Activated CD8-positive, alpha-beta memory T cell treated with anti-CD3 and anti-CD28 coated beads for 36 hours (primary cell): ENCODE measurements around the gene B4GALT1. TPM values are rescaled to one million over a fixed set of nuclear protein-coding genes. Genes with fewer than 3 reads are reported as not detected.
"Not testable (repeated sequence)": the region's sequence is repeated elsewhere in the genome, so short reads cannot be mapped to it uniquely, and the experiment has no call there.

Source experiments
- CTCF ChIA-PET: fragments of 350-600 bp; sonication (Branson Sonifier 250); formaldehyde crosslinking; loops from one replicate; lab custom pipeline; 2021; ENCODE audit warnings: antibody characterized with exemption; lab: Charles Lee
- POLR2A ChIA-PET: fragments of 350-600 bp; sonication (Branson Sonifier 250); formaldehyde crosslinking; loops from one replicate; lab custom pipeline; 2021; ENCODE audit warnings: antibody characterized with exemption; lab: Charles Lee
- total RNA-seq, 2 experiments: library from RNA; stranded (reverse); gene quantifications; one replicate each; pipeline ENCODE4 v1.2.3, GENCODE V29; 2021

The B4GALT1 gene
- total RNA-seq, 2 experiments from 2014 or later: 38.3 to 38.6 TPM

DNA sequence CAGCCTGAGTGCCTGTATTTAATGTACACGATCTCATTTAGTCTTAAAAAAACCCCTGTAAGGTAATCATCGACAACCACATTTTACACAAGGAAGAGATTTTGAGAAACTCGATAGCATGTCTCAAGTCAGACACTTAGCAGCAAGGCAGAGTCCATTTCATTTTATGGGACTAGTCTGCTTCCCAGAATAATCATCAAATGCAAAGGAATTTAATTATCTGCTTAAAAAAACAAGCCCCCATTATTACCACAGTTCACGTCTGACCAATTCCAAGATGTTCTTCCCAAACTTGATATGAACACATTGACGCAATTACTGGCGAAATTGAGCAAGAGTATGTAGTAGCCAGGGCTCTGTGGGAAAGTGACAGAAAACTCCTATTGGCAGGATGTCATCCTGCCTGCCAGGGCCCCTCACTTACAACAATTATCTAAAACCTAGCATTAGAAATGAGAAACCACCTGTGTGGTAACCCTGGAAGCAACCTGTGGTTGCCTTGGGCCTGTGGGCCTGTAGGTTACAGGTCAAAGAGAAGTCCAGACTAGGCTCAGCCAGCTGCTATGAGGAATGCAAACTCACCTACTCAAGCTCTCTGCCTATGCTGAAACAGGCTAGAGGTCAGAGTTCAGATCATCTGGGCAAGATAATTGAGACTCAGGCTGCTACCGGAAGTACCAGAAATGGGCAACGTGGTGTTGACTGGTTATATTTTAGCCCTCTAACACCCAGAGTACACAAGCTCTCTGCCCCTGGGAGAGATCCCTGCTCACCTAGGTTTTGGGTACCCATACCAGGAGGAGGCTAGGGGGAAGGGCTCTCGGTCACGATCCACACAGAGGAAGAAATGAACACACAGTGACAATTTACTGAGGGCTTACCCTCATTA is 1.6 kb downstream of the B4GALT1 start:
- CTCF ChIA-PET: interaction anchor here (0.7 kb wide), 1 partner anchor 43 kb away, joined by 3 read pairs; no protein-coding TSS in a partner anchor
- POLR2A ChIA-PET: interaction anchor here (0.7 kb wide), 1 partner anchor 72 kb away, joined by 10 read pairs; no protein-coding TSS in a partner anchor

DNA sequence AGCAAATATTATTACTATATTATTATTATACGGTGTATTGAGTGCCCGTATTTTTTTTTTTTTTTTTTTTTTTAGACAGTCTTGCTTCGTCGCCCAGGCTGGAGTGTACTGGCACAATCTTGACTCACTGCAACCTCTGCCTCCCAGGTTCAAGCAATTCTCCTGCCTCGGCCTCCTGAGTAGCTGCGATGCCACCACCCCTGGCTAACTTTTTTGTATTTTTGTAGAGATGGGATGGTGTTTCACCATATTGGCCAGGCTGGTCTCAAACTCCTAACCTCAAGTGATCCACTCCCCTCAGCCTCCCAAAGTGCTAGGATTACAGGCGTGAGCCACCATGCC is 2.2 kb downstream of the B4GALT1 start:
- ChIA-PET CTCF (interaction anchor here (0.7 kb wide), 1 partner anchor 42 kb away, joined by 3 read pairs; no protein-coding TSS in a partner anchor), POLR2A (interaction anchor here (0.7 kb wide), 1 partner anchor 71 kb away, joined by 10 read pairs; no protein-coding TSS in a partner anchor)

DNA sequence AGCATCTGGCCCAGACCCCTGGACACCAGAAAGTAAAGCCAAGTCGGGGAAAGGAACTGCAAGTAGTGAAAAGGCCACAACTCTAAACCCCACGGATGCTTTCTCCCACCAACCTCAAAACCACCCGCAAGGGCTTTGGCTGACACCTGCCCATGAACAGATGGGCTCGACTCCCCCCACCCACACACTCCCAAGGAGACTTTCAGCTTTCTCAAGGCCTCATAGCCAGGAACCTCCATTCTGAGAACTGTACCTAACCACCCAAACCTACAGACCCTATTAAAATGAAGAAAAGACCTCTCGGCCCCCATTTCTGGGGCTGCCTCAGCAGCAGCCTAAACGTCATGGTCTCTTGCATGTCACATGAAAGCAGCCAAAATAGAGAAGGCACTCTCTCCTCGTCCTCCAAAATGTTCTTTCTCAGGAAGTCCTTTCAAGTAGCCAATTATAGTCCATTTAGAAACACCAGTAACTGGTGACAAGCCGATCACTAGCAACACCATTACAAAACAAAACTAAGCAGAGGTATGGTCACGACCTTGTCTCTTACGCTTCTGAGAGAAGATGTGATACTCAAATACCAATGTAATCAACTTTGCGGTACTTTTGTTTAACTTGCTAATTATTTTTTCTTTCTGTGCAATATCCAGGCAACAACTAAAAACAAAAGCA is 2.9 kb downstream of the B4GALT1 start:
- ChIA-PET CTCF (no interaction called here), POLR2A (no interaction called here)

DNA sequence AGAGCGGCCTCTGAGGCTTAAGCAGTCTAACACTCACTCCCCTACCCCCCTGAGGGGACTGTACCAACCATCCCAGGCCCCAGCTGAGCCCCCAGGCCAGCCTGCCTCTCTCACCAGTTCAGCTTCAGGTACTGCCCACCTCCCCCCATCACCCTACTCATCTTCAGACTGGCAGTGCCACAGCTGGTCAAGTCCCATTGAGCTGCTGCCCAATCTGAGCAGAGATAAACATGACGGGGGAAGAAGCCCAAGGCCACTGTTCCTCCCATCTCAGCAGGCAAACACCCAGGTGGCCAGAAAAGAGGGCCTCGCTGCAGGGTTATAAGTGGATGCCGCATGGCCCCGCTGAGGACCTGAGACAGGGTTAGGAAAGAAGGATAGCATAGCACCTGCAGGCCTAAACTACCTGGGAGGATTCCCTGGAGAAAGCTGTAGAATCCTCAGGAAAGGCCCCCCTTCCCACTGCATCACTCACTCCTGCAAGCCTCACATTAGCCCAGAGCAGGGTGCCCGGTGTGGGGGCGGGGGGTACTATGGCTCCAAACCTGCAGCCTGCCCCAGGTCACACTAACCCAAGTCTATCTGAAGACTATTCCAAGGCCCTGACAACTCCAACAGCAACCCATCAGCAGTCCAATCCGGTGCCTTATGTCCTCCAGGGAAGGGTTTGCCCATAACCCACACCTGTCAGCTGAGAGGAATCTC is 3.6 kb downstream of the B4GALT1 start:
- ChIA-PET CTCF (interaction anchor here (0.6 kb wide), 1 partner anchor 35 kb away, joined by 6 read pairs; no protein-coding TSS in a partner anchor), POLR2A (no interaction called here)

DNA sequence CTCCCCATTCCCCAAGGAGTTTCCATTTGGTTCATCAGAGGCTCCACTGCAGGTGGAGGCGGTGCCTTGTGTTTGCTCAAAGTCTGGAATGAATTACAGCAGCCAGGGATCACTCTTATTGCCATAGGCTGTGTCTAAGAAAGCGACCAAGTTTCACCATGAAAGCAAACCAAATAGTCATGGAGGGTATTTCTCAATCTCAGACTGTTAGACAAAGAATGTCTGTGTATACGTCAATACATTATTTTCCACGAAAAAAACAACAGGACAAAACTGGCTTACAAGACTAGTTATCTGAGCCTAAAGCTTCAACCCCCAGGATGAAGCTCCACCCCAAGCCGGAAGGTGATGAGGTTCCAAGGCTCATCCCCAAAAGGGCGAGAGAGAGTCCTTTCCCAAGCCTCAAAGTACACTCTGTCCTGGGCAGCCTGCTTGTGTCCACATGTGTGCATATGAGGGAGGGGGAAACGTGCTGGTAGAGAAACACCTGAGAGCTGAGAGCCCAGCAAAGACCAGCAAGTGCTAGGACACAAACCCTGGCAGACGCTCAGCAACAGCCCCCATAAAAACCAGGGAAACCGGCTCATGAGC is 4.3 kb downstream of the B4GALT1 start:
- ChIA-PET POLR2A (no interaction called here), CTCF (interaction anchor here (0.6 to 2.0 kb wide), 3 partner anchors 30 to 63 kb away, joined by 3 to 6 read pairs (median 4); no protein-coding TSS in a partner anchor)

DNA sequence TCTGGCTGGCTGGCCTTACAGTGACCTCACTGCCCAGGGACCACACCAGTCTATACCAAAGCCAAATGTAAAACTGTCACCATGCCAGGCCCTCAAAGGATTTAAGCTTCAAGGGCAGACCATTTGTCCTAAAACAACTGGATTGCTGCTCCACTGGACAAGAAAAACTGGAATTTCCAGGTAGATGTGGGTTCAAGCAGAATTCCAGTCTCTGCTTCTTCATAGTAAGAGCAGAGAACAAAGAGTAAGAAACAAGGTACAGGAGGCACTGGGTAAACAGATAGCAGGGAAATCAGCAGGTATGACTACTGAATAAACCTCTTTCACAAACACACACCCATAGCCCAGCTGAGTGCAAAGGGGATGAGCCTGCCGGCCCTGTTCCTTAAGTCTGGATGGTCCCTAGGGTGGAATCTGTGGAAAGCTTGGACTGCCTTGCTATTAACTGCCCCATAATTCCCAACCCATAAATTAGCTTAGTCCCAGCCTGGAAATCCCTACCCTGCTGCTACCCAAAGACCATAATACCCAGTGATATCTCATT is 5.5 kb downstream of the B4GALT1 start:
- CTCF ChIA-PET: interaction anchor here (0.7 to 2.0 kb wide), 4 partner anchors 29 to 129 kb away, joined by 3 to 4 read pairs (median 3); partner anchors contain the start of gene NFX1
- POLR2A ChIA-PET: interaction anchor here (0.9 kb wide), 1 partner anchor 18 kb away, joined by 4 read pairs; no protein-coding TSS in a partner anchor

DNA sequence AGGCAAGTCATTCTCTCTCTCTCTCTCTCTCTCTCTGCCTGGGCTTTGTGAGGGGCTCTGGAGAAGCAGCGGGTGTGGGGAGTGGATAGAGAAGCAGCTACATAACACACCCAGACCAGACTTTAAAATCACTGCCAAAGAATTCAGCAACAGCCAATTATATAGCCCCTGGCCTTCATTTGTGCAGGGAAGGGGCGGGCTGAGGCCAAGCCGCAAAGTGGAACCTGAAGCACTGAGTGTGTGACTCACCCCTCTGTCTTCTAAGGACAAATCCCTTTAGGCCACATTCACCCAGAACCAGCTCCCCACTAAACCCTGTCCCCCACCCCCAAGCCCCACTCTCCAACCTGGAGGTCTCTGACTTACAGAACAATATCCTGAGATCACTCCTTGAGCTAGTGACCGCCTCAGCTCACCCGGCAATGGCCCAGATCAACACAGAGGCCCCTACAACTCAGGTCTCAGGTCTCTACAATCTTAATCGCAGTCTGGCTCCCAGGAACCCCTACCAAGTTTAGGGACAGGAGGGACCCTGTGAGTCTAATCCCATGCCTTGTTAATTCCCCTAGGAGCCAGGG is 6.0 kb downstream of the B4GALT1 start:
- CTCF ChIA-PET: interaction anchor here (1.0 to 2.0 kb wide), 4 partner anchors 29 to 129 kb away, joined by 3 to 4 read pairs (median 3); partner anchors contain the start of gene NFX1
- POLR2A ChIA-PET: interaction anchor here (0.6 to 0.9 kb wide), 2 partner anchors 17 to 110 kb away, joined by 3 to 4 read pairs; no protein-coding TSS in a partner anchor

DNA sequence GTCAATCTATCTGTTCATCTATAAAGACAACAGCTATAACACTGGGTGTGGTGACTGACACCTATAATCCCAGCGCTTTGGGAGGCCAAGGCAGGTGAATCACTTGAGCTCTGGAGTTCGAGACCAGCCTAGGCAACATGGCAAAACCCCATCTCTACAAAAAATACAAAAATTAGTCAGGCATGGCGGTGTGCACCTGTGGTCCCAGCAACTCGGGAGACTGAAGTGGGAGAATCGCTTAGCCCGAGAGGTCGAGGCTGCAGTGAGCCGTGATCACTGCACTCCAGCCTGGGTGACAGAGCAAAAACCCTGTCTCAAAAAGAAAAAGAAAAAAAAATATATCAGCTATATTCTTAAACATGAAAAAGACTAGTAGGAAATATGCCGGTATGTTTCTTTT is 6.7 kb downstream of the B4GALT1 start:
- CTCF ChIA-PET: interaction anchor here (1.1 to 1.2 kb wide), 2 partner anchors 65 to 76 kb away, joined by 3 read pairs; no protein-coding TSS in a partner anchor
- POLR2A ChIA-PET: not testable (repeated sequence)

DNA sequence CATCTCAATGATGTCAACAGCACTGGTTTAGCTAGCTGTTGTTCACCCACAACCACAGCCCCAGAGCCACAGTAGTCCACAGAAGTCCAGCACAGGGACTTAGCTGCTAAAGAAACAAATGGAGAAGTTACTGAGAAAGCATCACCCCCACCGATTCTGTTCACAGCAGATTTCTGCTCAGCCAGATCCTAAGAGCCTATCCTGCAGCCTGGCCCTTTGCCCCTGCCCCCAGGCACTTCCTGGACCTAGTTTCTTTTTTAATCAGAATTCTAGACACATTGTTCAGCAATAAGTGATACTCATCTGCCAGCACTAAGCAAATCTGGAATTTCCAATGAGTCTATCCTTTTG is 7.4 kb downstream of the B4GALT1 start:
- POLR2A ChIA-PET: interaction anchor here (0.6 to 1.2 kb wide), 2 partner anchors 9 to 18 kb away, joined by 3 read pairs; no protein-coding TSS in a partner anchor
- CTCF ChIA-PET: interaction anchor here (0.7 to 1.3 kb wide), 4 partner anchors 19 to 135 kb away, joined by 3 to 4 read pairs (median 3); partner anchors contain the start of gene DNAJA1

DNA sequence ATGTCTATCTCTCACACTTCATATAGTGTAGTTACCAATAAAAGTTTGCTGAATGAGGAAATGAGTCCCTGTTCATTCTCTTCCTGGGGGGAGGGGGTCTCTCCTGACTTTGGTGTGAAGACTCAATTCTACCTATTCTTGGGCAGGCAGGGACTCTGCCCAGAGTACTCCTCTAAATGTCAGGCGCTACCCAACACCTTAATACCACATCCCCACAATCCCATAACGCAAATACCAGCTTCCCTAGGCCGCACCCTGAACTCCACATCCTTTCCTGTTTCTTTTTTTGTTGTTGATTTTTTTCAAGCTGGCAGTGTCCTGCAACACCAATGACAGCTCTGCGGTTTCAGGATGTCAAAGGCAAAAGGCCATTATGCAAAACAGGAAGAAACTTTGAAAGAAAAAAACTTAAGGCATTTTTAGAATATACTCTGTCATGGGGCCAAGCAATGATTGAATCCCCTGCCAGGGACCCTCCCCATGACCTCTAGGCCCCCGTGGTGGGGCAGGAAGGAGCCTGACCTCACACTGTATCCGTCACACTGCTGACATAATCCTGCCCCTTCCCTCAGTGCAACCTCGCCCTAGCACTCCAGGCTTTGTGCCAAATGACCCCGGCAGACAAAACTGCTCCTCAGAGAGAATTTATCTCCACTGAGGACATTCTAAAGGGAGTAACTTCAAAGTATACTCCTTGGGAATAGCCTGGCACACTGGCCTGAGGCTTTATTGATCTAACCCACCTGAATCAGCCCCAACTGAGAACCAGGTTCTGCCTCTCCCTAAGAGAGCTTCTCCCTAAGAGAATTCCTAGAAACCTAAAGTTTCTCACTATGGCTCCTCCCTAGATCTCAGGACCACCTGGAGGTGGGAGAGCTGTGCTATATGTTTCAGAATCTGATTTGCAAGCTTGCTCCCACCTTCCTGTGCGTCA is 8.0 kb downstream of the B4GALT1 start:
- POLR2A ChIA-PET: interaction anchor here (0.6 to 1.2 kb wide), 3 partner anchors 9 to 28 kb away, joined by 3 to 4 read pairs (median 3); no protein-coding TSS in a partner anchor
- CTCF ChIA-PET: interaction anchor here (0.6 to 1.3 kb wide), 4 partner anchors 18 to 134 kb away, joined by 3 to 4 read pairs (median 3); partner anchors contain the start of gene DNAJA1

DNA sequence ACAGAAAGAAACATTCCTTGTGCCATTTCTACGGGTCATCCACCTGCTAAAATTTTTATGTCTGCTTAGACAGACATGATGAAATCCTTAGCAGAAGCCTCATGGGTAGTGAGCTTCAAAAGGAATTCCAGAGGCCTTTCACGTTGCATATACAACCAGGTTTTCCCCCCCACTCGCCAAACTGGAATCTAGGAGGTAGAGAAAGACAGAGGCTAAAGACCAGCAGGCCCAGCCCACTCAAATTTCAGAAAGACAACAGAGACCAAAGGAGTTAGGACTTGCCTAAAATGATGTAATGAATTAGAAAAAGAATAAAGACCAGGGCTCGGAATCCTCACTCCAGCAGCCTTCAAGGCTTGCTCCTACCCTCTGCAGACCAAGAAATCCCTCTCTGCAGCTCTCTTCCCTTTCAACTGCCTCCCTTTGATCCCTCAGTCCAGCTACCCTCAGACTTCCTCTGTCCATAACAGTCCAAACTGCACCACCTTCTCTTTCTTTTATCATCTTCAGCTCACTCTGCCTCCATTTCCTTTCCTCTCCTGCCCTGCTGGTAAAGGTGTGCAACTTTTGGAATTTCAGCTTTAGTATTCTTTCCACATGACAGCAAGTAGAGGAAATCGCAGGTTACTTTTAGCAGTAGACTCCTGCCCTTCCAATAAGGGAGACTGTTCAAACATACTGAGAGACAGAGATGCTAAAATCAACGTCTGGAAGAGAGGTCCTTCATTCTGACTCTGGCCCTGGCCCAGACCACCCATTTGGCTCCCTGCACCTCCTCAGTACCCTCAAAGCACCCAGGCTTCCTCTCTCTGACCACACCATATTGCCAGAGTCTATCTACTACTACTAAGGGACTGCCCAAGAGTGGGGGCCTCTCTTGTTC is 8.9 kb downstream of the B4GALT1 start:
- CTCF ChIA-PET: interaction anchor here (0.6 to 1.3 kb wide), 2 partner anchors 43 to 52 kb away, joined by 3 to 4 read pairs; no protein-coding TSS in a partner anchor

DNA sequence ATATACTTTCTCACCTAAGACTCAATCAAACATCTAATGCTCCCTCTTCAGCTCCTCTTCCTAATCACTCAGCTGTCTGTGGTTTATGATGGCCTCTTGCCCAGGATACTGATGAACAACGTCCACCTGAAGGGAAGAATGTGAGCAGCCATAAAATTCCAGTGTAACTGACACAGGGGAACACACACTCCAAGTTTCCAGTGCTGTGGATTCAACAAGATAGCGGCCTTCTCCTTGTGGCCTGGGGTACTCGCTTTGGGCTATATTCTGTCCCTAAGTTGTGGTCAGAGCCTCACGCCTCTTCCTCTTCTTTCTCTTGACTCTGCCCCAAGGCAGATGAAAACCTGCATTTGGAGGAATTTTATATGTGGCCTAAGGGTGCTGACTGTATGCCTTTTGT is 11.7 kb downstream of the B4GALT1 start:
- CTCF ChIA-PET: interaction anchor here (0.8 kb wide), 1 partner anchor 16 kb away, joined by 4 read pairs; no protein-coding TSS in a partner anchor
- POLR2A ChIA-PET: interaction anchor here (0.6 kb wide), 1 partner anchor 97 kb away, joined by 6 read pairs; no protein-coding TSS in a partner anchor

More for the DNA sequence above, 8.9 kb downstream of the B4GALT1 start:
- POLR2A ChIA-PET: interaction anchor here (0.6 to 0.7 kb wide), 2 partner anchors 19 to 27 kb away, joined by 3 to 4 read pairs; no protein-coding TSS in a partner anchor

DNA sequence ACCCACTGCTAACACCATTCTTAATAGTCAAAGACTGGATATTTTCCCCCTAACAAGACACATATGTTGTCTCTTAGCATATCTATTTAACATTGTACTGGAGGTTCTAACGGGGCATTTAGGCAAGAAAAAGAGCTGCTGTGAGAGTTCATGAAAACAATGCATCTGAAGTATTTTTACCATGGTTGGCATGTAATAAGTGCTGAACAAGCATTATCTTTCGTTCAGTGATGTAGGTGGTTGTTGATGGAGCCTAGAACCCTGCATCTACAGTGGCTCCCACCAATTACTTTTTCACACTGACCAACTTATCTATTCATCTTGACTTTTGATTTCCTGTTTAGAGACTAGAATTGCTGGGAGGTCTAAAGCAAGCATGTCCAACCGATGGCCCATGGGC is 12.8 kb downstream of the B4GALT1 start:
- POLR2A ChIA-PET: no interaction called here
- CTCF ChIA-PET: no interaction called here

DNA sequence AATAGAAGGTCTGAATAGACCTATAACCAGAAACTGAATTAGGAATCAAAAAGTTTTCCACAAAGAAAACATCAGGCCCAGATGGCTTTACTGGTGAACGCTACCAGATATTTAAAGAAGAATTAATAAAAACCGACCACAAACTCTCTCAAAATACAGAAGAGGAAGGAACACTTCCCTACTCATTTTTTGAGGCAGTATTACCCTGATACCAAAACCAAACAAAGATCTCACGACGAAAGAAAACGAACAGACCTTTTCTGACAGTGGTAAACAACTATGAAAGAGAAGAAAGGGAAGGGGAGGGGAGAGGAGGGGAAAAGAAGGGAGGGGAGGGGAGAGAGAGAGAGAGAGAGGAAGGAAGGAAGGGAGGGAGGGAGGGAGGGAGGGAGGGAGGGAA is 13.5 kb downstream of the B4GALT1 start:
- CTCF ChIA-PET: no interaction called here
- POLR2A ChIA-PET: no interaction called here

DNA sequence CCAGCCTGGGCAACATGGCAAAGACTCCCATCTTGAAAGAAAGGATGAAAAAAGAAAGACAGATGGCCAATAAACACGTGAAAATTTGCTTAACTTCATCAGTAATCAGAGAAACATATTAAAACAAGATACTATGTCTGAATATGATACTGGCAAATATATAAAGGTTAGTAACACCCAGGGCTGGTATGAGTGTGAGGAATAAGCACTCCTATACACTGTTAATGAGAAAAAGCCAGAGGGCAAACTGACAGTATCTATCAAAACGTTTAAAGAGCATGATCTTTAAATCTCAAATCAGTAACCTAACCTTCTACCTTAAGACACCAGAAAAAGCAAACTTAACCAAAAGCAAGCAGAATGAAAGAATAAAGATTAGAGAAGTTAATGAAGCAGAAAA is 14.1 kb downstream of the B4GALT1 start:
- ChIA-PET CTCF (interaction anchor here (0.8 kb wide), 1 partner anchor 26 kb away, joined by 3 read pairs; no protein-coding TSS in a partner anchor), POLR2A (no interaction called here)
